Activated CD8-positive, alpha-beta memory T cell treated with anti-CD3 and anti-CD28 coated beads for 1 hour (primary cell): ENCODE measurements around the gene ROCK1.
"Not testable (repeated sequence)": the region's sequence is repeated elsewhere in the genome, so short reads cannot be mapped to it uniquely, and the experiment has no call there.

Experiments used
- DNase-seq, 2 donors: peaks; one replicate each; pipeline ENCODE4 v3.0.0-alpha.2; 2020; ENCODE audit warnings: low read depth in 1 of 2; ENCODE audit errors: extremely low read depth in 1 of 2

The ROCK1 gene

GRCh38 chr18:21111346-21112139 is at the start of gene ROCK1:
ROCK1 (minus strand) TSS chr18:21111813; CDS start chr18:21110910, 903 bp downstream.
- DNase-seq, result peak; percentile 97 to 99

- no peak for DNase-seq
Measured at GRCh38 chr18:21155443-21155842, 43.8 kb upstream of the ROCK1 start.

- no peak for DNase-seq
Measured at GRCh38 chr18:21146016-21146415, 34.4 kb upstream of the ROCK1 start.

GRCh38 chr18:21145371-21145770 is 33.8 kb upstream of the ROCK1 start:
- DNase-seq, result no peak

GRCh38 chr18:21141668-21142422 is 30.2 kb upstream of the ROCK1 start:
- no peak for DNase-seq

GRCh38 chr18:21137719-21138488 is 26.3 kb upstream of the ROCK1 start:
- DNase-seq, result not testable (repeated sequence)

- DNase-seq, result no peak
Measured at GRCh38 chr18:21134895-21135294, 23.3 kb upstream of the ROCK1 start.

GRCh38 chr18:21132398-21132918 is 20.8 kb upstream of the ROCK1 start:
- no peak for DNase-seq

GRCh38 chr18:21131698-21132227 is 20.1 kb upstream of the ROCK1 start:
- DNase-seq, result no peak

DNA sequence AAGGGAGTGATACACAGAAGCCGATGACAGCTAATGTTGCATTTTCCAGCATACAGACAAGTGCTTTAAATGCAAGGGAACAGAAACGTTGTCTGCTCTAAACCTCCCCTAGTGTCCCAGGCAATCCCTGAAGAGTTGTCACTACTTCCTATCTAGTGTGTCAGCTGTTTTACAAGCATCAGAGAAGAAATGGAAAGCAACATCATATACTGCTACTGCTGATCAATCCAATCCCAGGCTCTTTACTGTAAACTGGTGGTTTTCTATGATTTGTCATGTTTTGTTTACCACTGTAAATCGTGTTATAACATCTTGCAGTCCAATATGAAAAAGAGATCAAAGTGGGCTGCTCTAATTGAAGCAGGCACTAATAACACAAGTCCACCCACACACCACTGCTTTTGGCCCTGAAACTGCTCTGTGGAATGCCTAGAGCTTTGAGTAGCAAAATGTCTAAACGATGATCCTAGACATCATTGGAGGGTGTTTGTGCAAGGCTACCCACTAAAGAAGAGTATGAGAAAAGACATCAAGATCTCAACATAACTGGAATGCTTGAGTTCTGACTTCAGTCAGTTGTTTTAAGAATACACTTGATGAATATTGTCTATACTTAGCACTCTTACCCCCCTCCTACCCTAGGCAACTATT is 18.1 kb upstream of the ROCK1 start:
- DNase-seq, result no peak

DNA sequence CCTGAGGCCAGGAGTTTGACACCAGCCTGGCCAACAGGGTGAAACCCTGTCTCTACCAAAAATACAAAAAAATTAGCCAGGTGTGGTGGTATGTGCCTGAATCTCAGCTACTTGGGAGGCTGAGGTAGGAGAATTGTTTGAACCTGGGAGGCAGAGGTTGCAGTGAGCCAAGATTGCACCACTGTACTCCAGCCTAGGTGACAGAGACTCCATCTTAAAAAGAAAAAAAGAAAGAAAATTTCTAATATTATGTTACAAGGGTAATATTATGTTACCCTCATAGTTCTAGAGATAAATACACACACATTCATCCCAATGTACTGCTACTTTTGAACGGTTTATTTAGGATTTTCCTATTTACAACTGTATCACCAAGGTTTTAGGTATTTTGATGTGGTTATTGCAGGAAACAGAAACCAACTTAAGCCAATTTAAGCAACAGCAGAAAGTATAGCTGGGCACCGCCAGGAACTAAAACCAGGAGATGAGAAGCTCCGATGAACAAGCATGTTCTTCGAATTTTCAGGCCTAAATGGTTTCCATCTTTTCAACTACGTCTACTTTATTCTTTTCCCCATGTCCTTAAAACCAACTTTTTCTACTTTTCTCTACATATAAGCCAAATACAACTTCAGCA is 11.8 kb upstream of the ROCK1 start:
- no peak for DNase-seq

- DNase-seq, result no peak
Measured at GRCh38 chr18:21118806-21119205, 7.2 kb upstream of the ROCK1 start.

DNA sequence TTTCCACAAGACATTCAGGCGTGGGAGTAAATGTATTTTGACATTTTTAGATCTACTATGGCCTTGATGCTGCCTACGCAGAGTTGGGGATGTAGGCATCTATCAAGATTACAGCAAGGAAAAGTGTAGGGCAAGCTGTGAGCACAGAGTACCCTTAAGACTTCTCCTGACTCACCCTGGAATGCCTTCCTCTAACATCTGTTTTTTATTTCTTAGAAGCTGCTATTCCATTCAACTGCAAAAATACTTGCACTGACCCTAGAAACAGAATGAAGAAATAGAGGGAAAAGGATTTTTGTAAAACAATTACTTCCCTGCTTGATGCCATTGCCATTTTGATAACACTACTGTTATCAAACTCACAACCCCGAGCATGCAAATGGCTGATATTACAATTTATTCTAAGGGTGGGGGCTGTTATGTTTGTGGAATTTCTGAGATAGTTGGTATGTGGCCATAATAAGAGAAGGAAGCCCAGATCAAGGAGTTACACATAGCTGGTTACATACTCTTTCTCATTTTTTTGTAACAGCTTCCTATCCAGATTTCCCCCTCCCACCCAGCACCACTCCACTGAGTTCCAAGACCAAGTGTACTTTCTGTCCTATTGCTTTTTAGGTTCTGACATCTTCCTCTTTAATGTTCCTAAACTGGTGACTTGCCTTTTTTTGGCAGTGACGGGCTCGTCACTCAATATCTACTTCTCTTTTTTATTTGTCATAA is 6.0 kb upstream of the ROCK1 start:
- DNase-seq, result no peak

DNA sequence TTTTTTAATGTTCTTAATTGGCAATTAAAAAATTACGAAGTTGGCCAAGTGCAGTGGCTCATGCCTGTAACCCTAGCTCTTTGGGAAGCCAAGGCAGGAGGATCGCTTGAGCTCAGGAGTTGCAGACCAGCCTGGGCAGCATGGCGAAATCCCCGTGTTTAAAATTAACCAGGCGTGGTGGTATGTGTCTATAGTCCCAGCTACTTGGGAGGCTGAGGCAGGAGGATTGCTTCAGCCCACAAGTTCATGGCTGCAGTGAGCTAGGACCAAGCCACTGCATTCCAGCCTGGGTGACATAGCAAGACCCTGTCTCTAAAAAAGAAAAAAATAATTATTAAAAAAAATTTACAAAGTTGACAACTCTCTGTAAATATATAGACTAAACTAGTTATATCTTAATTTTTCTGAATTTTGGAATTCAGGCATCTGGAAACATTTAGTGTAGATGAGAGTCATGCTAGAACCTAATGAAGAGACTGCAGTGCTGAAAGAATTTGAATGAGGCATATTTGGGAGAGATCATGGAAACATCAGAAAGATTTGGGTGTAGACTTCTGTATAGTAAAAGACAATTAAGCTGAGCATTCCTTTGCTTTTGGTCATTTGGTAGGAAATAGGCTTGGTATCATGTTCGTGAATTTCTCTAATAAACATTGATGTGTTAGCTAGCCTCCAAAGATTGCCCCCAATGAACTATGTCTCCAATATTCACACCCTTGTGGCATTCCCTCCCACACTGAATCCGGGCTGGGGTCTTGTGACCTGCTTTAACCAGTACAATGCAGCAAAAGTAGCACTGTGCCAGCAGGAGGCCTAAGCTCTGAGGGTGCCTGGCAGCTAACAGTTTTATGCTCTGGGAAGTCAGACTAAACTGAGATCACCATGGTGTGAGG is 4.2 kb upstream of the ROCK1 start:
- no peak for DNase-seq

DNA sequence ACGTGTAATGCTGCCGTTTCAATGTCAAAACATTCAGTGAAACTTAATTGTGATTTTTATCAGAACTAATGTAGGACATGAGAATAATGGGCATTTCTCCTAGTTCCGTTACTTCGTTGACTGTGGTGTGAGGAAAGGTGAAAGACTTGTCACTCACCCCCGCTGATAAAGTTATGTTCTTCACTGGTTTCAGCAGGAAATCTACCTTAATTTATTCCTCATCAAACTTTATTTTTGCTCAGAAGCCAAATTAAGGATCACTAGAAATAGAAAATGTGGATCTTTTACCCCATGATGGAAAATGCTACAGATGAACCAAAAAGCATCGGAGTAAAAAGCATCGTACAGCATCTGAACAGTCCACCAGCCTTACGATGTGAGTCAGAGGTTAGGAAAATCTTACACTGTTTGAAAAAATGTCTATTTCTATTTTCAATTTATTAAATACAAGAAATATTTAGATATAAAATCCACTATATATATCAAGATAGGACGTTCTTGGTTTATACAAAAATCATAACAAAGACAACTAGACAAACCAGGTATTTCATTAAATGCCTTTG is 1.0 kb upstream of the ROCK1 start:
- DNase-seq, result no peak

GRCh38 chr18:21112140-21112473 is 494 bp upstream of the ROCK1 start:
- DNase-seq, result no peak

GRCh38 chr18:21110713-21111345 is 784 bp downstream of the ROCK1 start:
- peak; percentile 22 to 47 for DNase-seq
